ENCODE measurements around the gene MLPH. TPM values are rescaled to one million over a fixed set of nuclear protein-coding genes. Genes with fewer than 3 reads are reported as not detected.
A peak's percentile ranks its signal among the peaks of the same experiment; 100 is the strongest.

The MLPH gene
- total and polyA plus RNA-seq, 8 donors, result 61.3 to 657 (median 344) TPM

DNA sequence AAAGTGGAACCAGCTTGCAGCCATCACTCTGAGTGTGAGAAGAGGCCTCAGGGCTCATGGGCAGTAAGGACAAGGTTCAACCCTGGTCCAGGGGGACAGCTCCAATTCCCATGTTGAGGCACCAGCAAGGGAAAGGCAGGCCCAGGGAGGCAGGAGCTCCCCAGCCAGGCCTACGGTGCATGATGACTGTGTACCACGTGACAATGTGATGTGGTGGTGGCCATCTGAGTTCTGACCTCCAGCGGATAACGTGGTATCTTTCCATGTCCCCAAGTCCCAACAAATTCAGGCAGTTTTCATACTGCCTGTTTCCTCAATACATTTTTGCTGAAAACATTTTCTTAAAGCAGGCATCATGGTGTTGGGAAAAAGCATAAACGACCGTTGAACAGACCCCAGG lies 36.9 kb upstream of the MLPH start:
- intact Hi-C loops (cut with DNase I; ENCODE audit: low total_unique reads), result no loop called here
- no peaks in the 10 kb centered on the region for H3K36me3 ChIP-seq
- WGBS, 5 donors, result 89 to 96% (median 92%) methylated on average over 6 of the region's 6 CpGs
- DNase-seq, result no peak
- TF ChIP-seq CTCF (IDR thresholded peaks at IDR 0.05) (no peak), POLR2AphosphoS5 (IDR thresholded peaks at IDR 0.05) (no peak), POLR2A (IDR thresholded peaks at IDR 0.05) (no peak), EP300 (IDR thresholded peaks at IDR 0.05) (no peak)
- H3K4me1 ChIP-seq, result peaks cover 0 to 17% (median 9%) of the 10 kb centered on the region in 4 donors
- H3K4me3 ChIP-seq, result no peak overlapping the region
- peak overlapping the region in 3 of 5 donors; percentile 64 to 72 (median 65) for H3K27ac ChIP-seq
- peaks cover 0 to 6% (median 0%) of the 10 kb centered on the region in 3 donors for H3K27me3 ChIP-seq
- H3K9me3 ChIP-seq, result no peaks in the 10 kb centered on the region

- TF ChIP-seq EP300 (IDR thresholded peaks at IDR 0.05), result no peak
- TF ChIP-seq POLR2A (IDR thresholded peaks at IDR 0.05), result no peak
- no peak for DNase-seq
- 81 to 97% (median 94%) methylated on average over 9 to 13 of the region's 13 CpGs for WGBS, 5 donors
- no peaks in the 10 kb centered on the region for H3K9me3 ChIP-seq
- H3K36me3 ChIP-seq, result no peaks in the 10 kb centered on the region
- H3K27ac ChIP-seq, result no peak overlapping the region
- intact Hi-C loops (cut with DNase I; ENCODE audit: low total_unique reads), result no loop called here
- H3K4me3 ChIP-seq, result no peak overlapping the region
- H3K27me3 ChIP-seq, result peaks cover 0 to 9% (median 0%) of the 10 kb centered on the region in 3 donors
- peaks cover 0 to 17% (median 9%) of the 10 kb centered on the region in 4 donors for H3K4me1 ChIP-seq
These were observed 36.5 kb upstream of the MLPH start for GRCh38 chr2:237450583-237450982.

DNA sequence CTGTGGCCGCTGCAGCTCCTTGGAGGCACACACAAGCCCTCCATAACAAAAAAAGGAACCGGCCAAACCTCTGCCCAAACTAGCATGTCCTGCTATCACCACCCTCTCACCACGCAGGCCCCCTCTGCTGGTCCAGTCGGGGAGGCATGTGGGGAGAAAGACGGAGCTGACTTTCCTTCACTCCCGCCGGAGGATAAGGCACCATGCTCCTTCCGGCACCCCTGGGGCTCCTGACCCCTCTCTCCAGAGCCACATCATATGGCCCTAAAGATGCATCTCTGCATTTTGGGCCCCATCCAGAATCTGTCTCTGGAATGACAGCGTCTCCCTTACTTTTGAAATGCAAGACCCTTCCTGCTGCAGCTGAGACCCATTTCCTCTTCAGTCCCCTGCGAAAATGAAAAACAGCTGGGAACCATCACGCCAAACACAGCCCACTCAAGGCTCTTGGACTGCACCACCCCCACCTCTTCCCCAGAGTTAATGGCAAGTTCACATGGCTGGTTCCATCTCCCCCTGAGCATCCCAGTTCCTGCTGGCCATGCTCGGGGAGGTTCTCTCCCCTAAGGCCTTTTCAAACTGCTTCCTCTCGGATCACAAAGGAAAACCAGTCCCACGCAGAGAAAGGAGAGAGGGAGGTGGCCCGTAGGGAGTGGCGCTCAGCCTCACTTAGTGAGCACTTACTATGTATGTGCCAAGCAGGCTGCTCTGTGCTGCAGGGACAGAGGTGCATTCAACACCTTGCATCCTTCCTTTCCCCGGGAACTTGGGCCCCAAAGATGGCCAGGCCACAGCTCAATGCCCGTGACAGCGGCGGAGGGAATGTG lies 35.2 kb upstream of the MLPH start:
- Histone ChIP-seq H3K4me1 (peaks cover 0 to 24% (median 9%) of the 10 kb centered on the region in 4 donors), H3K36me3 (no peaks in the 10 kb centered on the region), H3K4me3 (no peak overlapping the region), H3K27ac (no peak overlapping the region), H3K27me3 (peaks cover 0 to 7% (median 0%) of the 10 kb centered on the region in 3 donors), H3K9me3 (no peaks in the 10 kb centered on the region)
- intact Hi-C loops (cut with DNase I; ENCODE audit: low total_unique reads), result no loop called here
- peak in 1 of 2 donors; percentile 80 for DNase-seq
- TF ChIP-seq EP300 (IDR thresholded peaks at IDR 0.05) (no peak), CTCF (IDR thresholded peaks at IDR 0.05) (no peak), POLR2A (IDR thresholded peaks at IDR 0.05) (no peak), POLR2AphosphoS5 (IDR thresholded peaks at IDR 0.05) (no peak)
- WGBS, 5 donors, result 65 to 77% (median 74%) methylated on average over 20 of the region's 20 CpGs

DNA sequence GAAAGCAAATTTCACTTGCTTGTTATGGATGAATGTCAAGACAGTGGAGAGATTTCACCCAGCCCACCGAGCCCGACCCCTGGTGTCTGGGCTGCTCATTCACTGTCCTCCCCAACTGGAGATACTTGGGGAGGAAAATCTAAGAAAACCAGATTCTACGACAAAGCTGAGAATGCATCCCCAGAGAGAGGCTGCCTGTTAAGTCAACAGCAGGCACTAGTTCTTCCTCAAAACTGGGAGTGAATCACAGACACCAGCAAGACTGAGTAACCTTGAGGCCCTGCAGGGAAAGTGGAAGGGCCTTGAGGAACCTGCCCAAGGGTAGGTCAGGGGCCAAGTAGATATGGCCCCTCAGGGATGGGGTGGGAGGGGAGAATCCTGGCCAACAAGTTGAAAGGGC lies 34.2 kb upstream of the MLPH start:
- Histone ChIP-seq H3K9me3 (no peaks in the 10 kb centered on the region), H3K27ac (no peak overlapping the region), H3K36me3 (no peaks in the 10 kb centered on the region), H3K4me3 (no peak overlapping the region), H3K4me1 (peaks cover 0 to 24% (median 9%) of the 10 kb centered on the region in 4 donors), H3K27me3 (peaks cover 0 to 11% (median 0%) of the 10 kb centered on the region in 3 donors)
- 81 to 94% (median 90%) methylated on average over 3 of the region's 3 CpGs for WGBS, 5 donors
- TF ChIP-seq EP300 (IDR thresholded peaks at IDR 0.05) (no peak), CTCF (IDR thresholded peaks at IDR 0.05) (no peak), POLR2A (IDR thresholded peaks at IDR 0.05) (no peak), POLR2AphosphoS5 (IDR thresholded peaks at IDR 0.05) (no peak)
- DNase-seq, result no peak
- intact Hi-C loops (cut with DNase I; ENCODE audit: low total_unique reads), result no loop called here

GRCh38 chr2:237453671-237454070 lies 33.4 kb upstream of the MLPH start:
- no peaks in the 10 kb centered on the region for H3K36me3 ChIP-seq
- H3K9me3 ChIP-seq, result no peaks in the 10 kb centered on the region
- H3K4me3 ChIP-seq, result no peak overlapping the region
- no peak overlapping the region for H3K27ac ChIP-seq
- TF ChIP-seq POLR2A (IDR thresholded peaks at IDR 0.05), result no peak
- no peak for TF ChIP-seq CTCF (IDR thresholded peaks at IDR 0.05)
- TF ChIP-seq POLR2AphosphoS5 (IDR thresholded peaks at IDR 0.05), result no peak
- TF ChIP-seq EP300 (IDR thresholded peaks at IDR 0.05), result no peak
- H3K27me3 ChIP-seq, result peaks cover 0 to 11% (median 0%) of the 10 kb centered on the region in 3 donors
- DNase-seq, result no peak
- intact Hi-C loops (cut with DNase I; ENCODE audit: low total_unique reads), result no loop called here
- peaks cover 0 to 23% (median 9%) of the 10 kb centered on the region in 4 donors for H3K4me1 ChIP-seq
- WGBS, 5 donors, result 59 to 73% (median 71%) methylated on average over 3 of the region's 3 CpGs
